ENCODE data around the gene ZFYVE28. TPM values are rescaled to one million over a fixed set of nuclear protein-coding genes. Genes with fewer than 3 reads are reported as not detected.
A peak's percentile ranks its signal among the peaks of the same experiment; 100 is the strongest.

The ZFYVE28 gene
- total RNA-seq, 1 donor from 2014 or later = 16.6 TPM

DNA sequence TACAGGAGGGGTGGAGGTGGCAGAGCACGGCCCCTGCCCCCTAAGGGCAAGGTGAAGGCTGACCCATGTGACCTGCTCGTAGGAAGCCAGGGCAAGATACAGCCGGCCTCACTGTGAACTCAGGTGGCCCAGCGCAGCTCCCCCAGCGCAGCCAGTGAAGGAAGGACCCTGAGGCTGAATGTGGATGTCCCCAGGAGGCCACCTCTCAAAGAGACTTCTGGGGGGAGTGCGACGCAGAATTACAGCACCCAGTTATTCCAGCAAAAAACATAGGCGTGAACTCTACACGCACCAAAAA, 52.6 kb downstream of the ZFYVE28 start:
- Histone ChIP-seq H3K9me3 (no peaks in the 10 kb centered on the region), H3K36me3 (no peaks in the 10 kb centered on the region), H3K27me3 (no peaks in the 10 kb centered on the region), H3K4me1 (peaks cover 15% of the 10 kb centered on the region), H3K4me3 (no peak overlapping the region), H3K27ac (no peak overlapping the region)
- DNase-seq (peak; percentile 48), ATAC-seq (no peak)
- TF ChIP-seq, protein P1, sequence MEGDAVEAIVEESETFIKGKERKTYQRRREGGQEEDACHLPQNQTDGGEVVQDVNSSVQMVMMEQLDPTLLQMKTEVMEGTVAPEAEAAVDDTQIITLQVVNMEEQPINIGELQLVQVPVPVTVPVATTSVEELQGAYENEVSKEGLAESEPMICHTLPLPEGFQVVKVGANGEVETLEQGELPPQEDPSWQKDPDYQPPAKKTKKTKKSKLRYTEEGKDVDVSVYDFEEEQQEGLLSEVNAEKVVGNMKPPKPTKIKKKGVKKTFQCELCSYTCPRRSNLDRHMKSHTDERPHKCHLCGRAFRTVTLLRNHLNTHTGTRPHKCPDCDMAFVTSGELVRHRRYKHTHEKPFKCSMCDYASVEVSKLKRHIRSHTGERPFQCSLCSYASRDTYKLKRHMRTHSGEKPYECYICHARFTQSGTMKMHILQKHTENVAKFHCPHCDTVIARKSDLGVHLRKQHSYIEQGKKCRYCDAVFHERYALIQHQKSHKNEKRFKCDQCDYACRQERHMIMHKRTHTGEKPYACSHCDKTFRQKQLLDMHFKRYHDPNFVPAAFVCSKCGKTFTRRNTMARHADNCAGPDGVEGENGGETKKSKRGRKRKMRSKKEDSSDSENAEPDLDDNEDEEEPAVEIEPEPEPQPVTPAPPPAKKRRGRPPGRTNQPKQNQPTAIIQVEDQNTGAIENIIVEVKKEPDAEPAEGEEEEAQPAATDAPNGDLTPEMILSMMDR (IDR thresholded peaks at IDR 0.05) = no peak
- intact Hi-C loops (cut with DNase I) = no loop called here

DNA sequence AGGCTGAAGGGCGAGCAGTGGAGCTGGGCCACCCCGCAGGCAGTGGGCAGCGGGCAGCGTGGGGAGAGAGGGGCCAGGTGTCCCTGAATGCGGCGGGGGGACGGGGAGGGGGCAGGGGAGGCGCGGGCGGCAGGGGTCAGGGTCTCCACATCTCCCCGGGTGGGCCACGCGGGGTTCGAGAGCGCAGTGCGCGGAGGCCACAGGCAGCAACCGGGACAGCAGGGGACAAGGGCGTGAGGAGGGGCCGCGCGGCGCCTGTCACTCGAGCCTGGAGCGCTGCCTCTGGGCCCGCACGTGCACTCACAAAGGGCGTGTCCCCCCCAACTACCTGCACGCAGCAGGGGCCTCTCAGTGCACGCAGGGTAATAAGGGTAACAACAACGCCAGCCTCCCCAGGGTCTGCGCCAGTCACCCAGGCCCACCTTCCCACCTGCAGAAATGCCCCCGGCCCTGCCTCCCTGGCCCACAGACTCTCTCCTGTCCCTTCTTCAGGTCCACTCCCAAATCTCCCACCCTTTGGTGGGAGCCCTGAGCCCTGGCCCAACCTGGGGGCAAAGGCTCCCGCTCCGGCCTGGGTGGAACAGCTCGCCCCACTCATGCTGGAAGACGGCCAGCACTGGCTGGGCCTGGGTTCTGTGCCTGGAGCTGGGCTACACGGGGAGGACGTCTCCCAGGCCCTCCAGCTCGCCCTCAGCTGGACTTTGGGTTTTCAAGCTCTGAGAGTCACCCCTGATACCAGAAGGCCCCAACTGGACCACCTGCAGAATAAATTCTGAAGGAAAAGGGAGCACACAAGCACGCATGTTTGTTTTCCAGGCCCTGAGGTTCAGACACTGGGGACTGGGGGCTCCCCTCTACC, 53.2 kb downstream of the ZFYVE28 start:
- no peaks in the 10 kb centered on the region for H3K36me3 ChIP-seq
- TF ChIP-seq, protein P1 (IDR thresholded peaks at IDR 0.05) = no peak
- peaks cover 15% of the 10 kb centered on the region for H3K4me1 ChIP-seq
- H3K9me3 ChIP-seq = no peaks in the 10 kb centered on the region
- ATAC-seq (peak; percentile 2), DNase-seq (peak; percentile 57)
- H3K27ac ChIP-seq = no peak overlapping the region
- H3K27me3 ChIP-seq = no peaks in the 10 kb centered on the region
- intact Hi-C loops (cut with DNase I) = no loop called here
- H3K4me3 ChIP-seq = peak overlapping the region; percentile 58

DNA sequence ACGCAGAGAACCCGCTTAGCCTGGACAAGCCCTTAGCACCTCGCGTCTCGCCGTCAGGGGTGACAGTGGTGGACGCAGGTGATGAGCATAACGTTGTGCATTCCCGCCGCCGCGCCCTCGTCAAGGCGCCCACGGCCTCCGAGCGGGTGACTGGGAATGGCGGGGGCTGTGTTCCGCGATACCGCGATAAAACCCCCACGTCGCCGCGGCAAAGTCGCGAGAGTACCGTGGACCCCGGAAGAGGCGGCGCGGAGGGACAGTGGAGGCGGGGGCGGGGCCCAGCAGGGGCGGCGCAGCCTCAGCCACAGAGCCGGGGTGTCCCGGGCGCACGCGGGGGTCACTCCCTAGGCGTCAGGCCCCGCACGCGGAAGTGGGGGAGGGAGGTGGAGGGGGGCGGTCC, 53.8 kb downstream of the ZFYVE28 start:
- Histone ChIP-seq H3K27ac (no peak overlapping the region), H3K27me3 (no peaks in the 10 kb centered on the region), H3K4me1 (peaks cover 15% of the 10 kb centered on the region), H3K36me3 (no peaks in the 10 kb centered on the region), H3K4me3 (peak overlapping the region; percentile 58), H3K9me3 (no peaks in the 10 kb centered on the region)
- TF ChIP-seq, protein P1 (IDR thresholded peaks at IDR 0.05) = no peak
- intact Hi-C loops (cut with DNase I) = no loop called here
- DNase-seq (peak; percentile 80), ATAC-seq (peak; percentile 79)

DNA sequence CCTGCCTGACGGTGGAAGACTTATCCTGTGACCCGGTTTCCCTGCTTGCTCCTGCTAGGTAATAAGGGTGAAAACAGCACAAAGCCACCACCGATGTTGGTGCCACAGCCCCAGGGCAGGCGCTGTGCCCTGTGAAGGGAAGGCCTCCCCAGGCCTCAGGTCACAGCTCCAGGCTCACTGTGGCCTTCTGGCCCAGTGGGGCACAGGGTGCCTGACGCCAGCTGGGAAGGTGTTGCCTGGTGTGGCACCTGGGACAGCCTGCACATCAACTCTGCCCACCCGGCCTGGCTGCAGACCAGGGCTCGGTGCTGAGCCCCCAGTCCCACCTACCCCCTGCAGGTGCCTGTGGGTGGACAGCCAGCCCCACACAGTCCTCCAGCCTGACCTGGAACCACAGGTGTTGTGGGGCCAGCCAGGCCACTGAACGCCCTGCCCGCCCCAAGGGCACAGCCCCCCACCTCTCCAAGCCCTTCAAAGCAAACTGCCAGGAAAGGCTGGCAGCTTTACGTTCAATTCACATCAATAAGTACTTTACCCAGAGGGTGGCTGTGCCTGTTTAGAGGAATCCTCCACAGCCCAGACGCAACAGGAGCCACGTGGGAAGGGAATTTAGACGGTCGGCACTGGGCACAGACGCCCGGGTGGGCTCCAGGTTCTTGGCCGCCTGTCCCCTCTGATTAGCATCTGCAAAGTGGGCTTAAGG, 54.3 kb downstream of the ZFYVE28 start:
- no peaks in the 10 kb centered on the region for H3K36me3 ChIP-seq
- peaks cover 15% of the 10 kb centered on the region for H3K4me1 ChIP-seq
- H3K4me3 ChIP-seq = peak overlapping the region; percentile 58
- no peak for ATAC-seq
- no peaks in the 10 kb centered on the region for H3K27me3 ChIP-seq
- H3K27ac ChIP-seq = no peak overlapping the region
- no peaks in the 10 kb centered on the region for H3K9me3 ChIP-seq
- DNase-seq = peak; percentile 50
- TF ChIP-seq, protein P1 (IDR thresholded peaks at IDR 0.05) = no peak
- intact Hi-C loops (cut with DNase I) = no loop called here

DNA sequence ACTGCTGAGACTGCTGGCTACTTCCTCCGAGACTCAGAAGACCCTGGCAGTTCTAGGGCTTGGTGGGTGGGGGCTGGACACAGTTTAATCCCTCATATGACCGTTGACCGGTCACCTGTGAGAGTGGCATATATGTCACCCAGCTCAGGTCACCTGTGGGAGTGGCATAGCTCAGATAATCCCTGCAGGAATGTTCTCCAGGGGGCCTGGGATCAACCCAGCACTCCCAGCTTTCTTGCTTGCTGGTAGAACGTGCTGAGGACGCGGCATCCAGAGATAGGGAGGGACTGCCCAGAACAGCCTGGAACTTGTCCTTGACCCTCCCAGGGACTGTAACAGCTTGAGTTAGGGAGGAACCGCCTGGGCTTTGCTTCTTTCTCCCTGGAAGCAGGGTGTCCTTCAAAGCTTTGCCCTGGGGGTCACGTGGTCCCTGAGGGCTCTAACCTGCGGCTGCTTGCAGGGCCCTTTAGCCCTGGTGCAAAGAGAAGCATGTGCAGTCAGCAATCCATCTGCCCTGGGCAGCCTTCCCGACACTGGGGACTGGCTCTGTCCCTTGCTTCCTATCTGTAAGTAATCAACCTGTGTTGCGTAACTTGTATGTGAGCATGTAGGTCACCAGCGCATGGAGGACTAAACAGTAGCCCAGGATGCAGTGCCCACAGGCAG, 55.3 kb downstream of the ZFYVE28 start:
- ATAC-seq (peak; percentile 44), DNase-seq (peak; percentile 71)
- H3K27me3 ChIP-seq = no peaks in the 10 kb centered on the region
- H3K4me1 ChIP-seq = peaks cover 15% of the 10 kb centered on the region
- intact Hi-C loops (cut with DNase I) = no loop called here
- no peaks in the 10 kb centered on the region for H3K9me3 ChIP-seq
- no peak overlapping the region for H3K4me3 ChIP-seq
- no peaks in the 10 kb centered on the region for H3K36me3 ChIP-seq
- no peak overlapping the region for H3K27ac ChIP-seq
- TF ChIP-seq, protein P1 (IDR thresholded peaks at IDR 0.05) = no peak
